Astrocyte (in vitro differentiated cells and primary cell): Measurements from ENCODE around the gene TNFRSF13B.

ENCODE experiments used
- EZH2 ChIP-seq: IDR thresholded peaks from 2 replicates; pipeline ENCODE4 v1.6.1; 2012; ENCODE audit warnings: mild to moderate bottlenecking, low read length, inconsistent platforms; ENCODE audit not compliant: insufficient read depth
- TF ChIP-seq, protein P1 (sequence below): IDR thresholded peaks from 2 replicates; pipeline ENCODE4 v1.5.1; 2011; ENCODE audit warnings: low read depth, mild to moderate bottlenecking, inconsistent platforms, low read length, moderate library complexity; ENCODE audit not compliant: insufficient read depth

DNA sequence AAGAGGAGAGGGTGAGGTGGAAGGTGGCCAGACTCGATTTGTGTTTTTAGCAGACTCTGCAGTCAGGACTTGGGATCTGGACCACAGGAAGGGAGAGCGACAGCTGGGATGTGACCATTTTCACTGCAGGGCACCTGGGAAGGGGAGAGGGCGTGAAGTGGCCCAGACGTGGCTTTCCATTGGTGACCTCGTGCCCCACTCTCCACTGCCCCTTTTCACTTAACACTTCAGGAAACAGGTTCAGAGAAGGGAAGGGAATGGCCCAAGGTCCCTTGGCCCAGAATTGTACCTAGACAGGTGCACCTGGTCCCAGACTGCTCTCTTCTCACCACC is 47.5 kb upstream of the TNFRSF13B start:
- TF ChIP-seq, protein P1, sequence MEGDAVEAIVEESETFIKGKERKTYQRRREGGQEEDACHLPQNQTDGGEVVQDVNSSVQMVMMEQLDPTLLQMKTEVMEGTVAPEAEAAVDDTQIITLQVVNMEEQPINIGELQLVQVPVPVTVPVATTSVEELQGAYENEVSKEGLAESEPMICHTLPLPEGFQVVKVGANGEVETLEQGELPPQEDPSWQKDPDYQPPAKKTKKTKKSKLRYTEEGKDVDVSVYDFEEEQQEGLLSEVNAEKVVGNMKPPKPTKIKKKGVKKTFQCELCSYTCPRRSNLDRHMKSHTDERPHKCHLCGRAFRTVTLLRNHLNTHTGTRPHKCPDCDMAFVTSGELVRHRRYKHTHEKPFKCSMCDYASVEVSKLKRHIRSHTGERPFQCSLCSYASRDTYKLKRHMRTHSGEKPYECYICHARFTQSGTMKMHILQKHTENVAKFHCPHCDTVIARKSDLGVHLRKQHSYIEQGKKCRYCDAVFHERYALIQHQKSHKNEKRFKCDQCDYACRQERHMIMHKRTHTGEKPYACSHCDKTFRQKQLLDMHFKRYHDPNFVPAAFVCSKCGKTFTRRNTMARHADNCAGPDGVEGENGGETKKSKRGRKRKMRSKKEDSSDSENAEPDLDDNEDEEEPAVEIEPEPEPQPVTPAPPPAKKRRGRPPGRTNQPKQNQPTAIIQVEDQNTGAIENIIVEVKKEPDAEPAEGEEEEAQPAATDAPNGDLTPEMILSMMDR: no peak
- TF ChIP-seq EZH2: no peak
